ENCODE data around the gene TP53I11.

The TP53I11 gene

GRCh38 chr11:44973632-44974401 lies 23.1 kb upstream of the TP53I11 start:
- no peak for DNase-seq (ENCODE audit: extremely low read depth, low read depth)
- no peak overlapping the region for H3K4me3 ChIP-seq (replicated peaks; ENCODE audit: low read depth, low read length)
- no peak for TF ChIP-seq CTCF (IDR thresholded peaks at IDR 0.05; ENCODE audit: low read depth, low read length, missing control alignments)

- no peak overlapping the region for H3K4me3 ChIP-seq (replicated peaks; ENCODE audit: low read depth, low read length)
- no peak for TF ChIP-seq CTCF (IDR thresholded peaks at IDR 0.05; ENCODE audit: low read depth, low read length, missing control alignments)
- DNase-seq (ENCODE audit: extremely low read depth, low read depth), result no peak
These were observed 22.2 kb upstream of the TP53I11 start for GRCh38 chr11:44972746-44973435.

- no peak for DNase-seq (ENCODE audit: extremely low read depth, low read depth)
- no peak for TF ChIP-seq CTCF (IDR thresholded peaks at IDR 0.05; ENCODE audit: low read depth, low read length, missing control alignments)
- no peak overlapping the region for H3K4me3 ChIP-seq (replicated peaks; ENCODE audit: low read depth, low read length)
These were observed 20.5 kb upstream of the TP53I11 start for GRCh38 chr11:44971185-44971584.

GRCh38 chr11:44970293-44970692 lies 19.6 kb upstream of the TP53I11 start:
- no peak for TF ChIP-seq CTCF (IDR thresholded peaks at IDR 0.05; ENCODE audit: low read depth, low read length, missing control alignments)
- no peak overlapping the region for H3K4me3 ChIP-seq (replicated peaks; ENCODE audit: low read depth, low read length)
- DNase-seq (ENCODE audit: extremely low read depth, low read depth), result no peak

GRCh38 chr11:44969651-44970252 lies 19.1 kb upstream of the TP53I11 start:
- DNase-seq (ENCODE audit: extremely low read depth, low read depth), result no peak
- no peak for TF ChIP-seq CTCF (IDR thresholded peaks at IDR 0.05; ENCODE audit: low read depth, low read length, missing control alignments)
- no peak overlapping the region for H3K4me3 ChIP-seq (replicated peaks; ENCODE audit: low read depth, low read length)

- no peak for DNase-seq (ENCODE audit: extremely low read depth, low read depth)
- no peak for TF ChIP-seq CTCF (IDR thresholded peaks at IDR 0.05; ENCODE audit: low read depth, low read length, missing control alignments)
- no peak overlapping the region for H3K4me3 ChIP-seq (replicated peaks; ENCODE audit: low read depth, low read length)
These were observed 17.8 kb upstream of the TP53I11 start for GRCh38 chr11:44968510-44968909.
